SU-DHL-6 (cell line): ENCODE measurements around the gene PGLYRP1.

Experiments
- H2AFZ ChIP-seq: fragments of 200-600 bp; sonication (generic); 2 replicates; pipeline ENCODE4 v1.6.1; 2014; ENCODE audit warnings: low read depth, mild to moderate bottlenecking, moderate library complexity, mixed read lengths, antibody characterized with exemption, low read length; ENCODE audit not compliant: severe bottlenecking
- H3F3A ChIP-seq: fragments of 200-600 bp; shearing (Covaris generic); 2 replicates; pipeline ENCODE4 v1.6.0; 2016; ENCODE audit warnings: antibody characterized with exemption, mild to moderate bottlenecking; ENCODE audit not compliant: insufficient read depth
- H3K27ac ChIP-seq: fragments of 200-600 bp; sonication (generic); 2 replicates; pipeline ENCODE4 v1.5.1; 2016; ENCODE audit warnings: low read depth, mild to moderate bottlenecking, low read length, moderate library complexity, mixed read lengths
- H3K27me3 ChIP-seq: fragments of 200-600 bp; sonication (generic), shearing (Covaris generic); 2 replicates; pipeline ENCODE4 v1.6.0; 2014; ENCODE audit warnings: mild to moderate bottlenecking, low read length
- H3K36me3 ChIP-seq: fragments of 200-600 bp; sonication (generic); 2 replicates; pipeline ENCODE4 v1.6.1; 2014; ENCODE audit warnings: mild to moderate bottlenecking, low read length, mixed read lengths
- H3K4me2 ChIP-seq: fragments of 300-600, 200-600 bp; shearing (Covaris generic), sonication (generic); 2 replicates; pipeline ENCODE4 v1.6.0; 2014; ENCODE audit warnings: low read length, low read depth, mild to moderate bottlenecking; ENCODE audit not compliant: poor library complexity, severe bottlenecking
- H3K4me3 ChIP-seq: fragments of 200-600 bp; sonication (generic); 2 replicates; pipeline ENCODE4 v1.5.1; 2014; ENCODE audit warnings: antibody characterized with exemption, low read length, mild to moderate bottlenecking, mixed read lengths; ENCODE audit not compliant: insufficient read depth, poor library complexity, severe bottlenecking
- H3K79me2 ChIP-seq: fragments of 200-600 bp; sonication (generic); 2 replicates; pipeline ENCODE4 v1.6.1; 2014; ENCODE audit warnings: mild to moderate bottlenecking, low read length, moderate library complexity; ENCODE audit not compliant: insufficient read depth
- H3K9ac ChIP-seq: fragments of 200-600 bp; sonication (generic); 2 replicates; pipeline ENCODE4 v1.7.0; 2014; ENCODE audit warnings: mild to moderate bottlenecking, low read length
- H3K9me2 ChIP-seq: fragments of 200-600 bp; sonication (generic); replicated peaks from 2 replicates; pipeline ENCODE4 v1.6.1; 2014; ENCODE audit warnings: low read length; ENCODE audit not compliant: insufficient read depth
- H3K9me3 ChIP-seq: fragments of 200-600 bp; sonication (generic); 2 replicates; pipeline ENCODE4 v1.6.1; 2014; ENCODE audit warnings: low read length, mixed read lengths; ENCODE audit not compliant: insufficient read depth
- H4K20me1 ChIP-seq: fragments of 200-600 bp; sonication (generic); 2 replicates; pipeline ENCODE4 v1.6.1; 2014; ENCODE audit warnings: low read depth, mild to moderate bottlenecking, antibody characterized with exemption, low read length, moderate library complexity, mixed read lengths
- CTCF ChIP-seq: fragments of 200-600 bp; sonication (generic); IDR thresholded peaks from one replicate; pipeline ENCODE4 v1.5.1; 2017; ENCODE audit warnings: antibody characterized with exemption, mild to moderate bottlenecking, low read length, moderate library complexity; ENCODE audit not compliant: insufficient read depth, poor library complexity, severe bottlenecking
- EZH2phosphoT487 ChIP-seq: fragments of 200-600 bp; sonication (generic), shearing (Covaris generic); conservative IDR thresholded peaks from 2 replicates; pipeline ENCODE4 v1.6.1; 2018; ENCODE audit warnings: mild to moderate bottlenecking, antibody characterized with exemption, low read length, moderate library complexity, mixed read lengths

The PGLYRP1 gene

DNA sequence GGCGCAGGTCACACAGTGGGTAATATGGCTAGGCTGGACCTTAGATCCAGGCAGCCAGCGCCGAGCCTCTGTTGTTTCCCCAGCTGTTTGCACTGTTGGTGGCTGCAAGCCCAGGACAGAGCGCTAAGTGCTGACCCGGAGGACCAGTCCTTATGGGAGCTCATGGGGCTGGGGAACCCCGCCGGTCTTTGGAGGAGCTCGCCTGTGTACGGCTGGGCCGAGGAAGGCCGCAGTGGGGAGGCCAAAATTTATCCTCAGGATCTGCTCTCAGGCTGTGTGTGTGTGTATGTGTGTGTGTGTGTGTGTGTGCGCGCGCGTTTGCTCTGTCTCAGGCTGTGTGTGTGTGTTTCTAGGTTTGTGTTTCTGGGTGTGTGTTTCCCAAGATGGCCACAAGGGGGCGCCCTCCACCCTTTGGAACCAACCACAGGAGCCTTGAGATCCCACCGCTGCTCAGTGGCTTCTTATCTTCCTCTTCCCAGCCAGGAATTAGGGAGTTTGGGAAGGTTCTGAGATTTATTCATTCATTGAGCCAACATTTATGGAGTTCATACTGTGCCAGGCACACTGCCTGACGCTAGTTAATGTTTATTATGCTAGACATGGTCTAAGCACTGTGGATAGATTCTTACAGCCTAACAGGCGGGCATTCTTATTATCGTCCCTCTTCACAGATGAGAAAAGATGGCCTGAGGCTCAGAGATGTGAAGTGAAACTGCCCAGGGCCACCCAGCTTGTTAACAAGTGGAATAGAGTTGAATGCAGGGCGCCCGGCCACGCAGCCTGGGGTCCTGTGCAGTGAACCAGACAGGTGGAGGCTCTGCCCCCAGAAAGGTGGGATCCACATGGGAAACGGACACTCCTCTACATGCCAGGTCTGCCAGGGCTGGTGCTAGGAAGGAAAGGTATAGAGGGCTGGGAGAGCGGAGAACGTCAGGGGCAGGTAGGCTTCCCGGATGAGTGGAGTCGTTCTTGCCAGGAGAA is 13.0 kb downstream of the PGLYRP1 start:
- Histone ChIP-seq H3K9me2 (no peaks in the 10 kb centered on the region), H3K9ac (no peak overlapping the region), H3F3A (peaks cover 9% of the 10 kb centered on the region), H3K27me3 (no peaks in the 10 kb centered on the region), H3K36me3 (no peaks in the 10 kb centered on the region), H3K79me2 (no peaks in the 10 kb centered on the region), H3K4me3 (no peak overlapping the region), H4K20me1 (no peaks in the 10 kb centered on the region), H3K9me3 (no peaks in the 10 kb centered on the region), H3K4me2 (no peak overlapping the region), H2AFZ (no peak overlapping the region), H3K27ac (no peak overlapping the region)
- TF ChIP-seq EZH2phosphoT487 (no peak), CTCF (peak; percentile 95)

DNA sequence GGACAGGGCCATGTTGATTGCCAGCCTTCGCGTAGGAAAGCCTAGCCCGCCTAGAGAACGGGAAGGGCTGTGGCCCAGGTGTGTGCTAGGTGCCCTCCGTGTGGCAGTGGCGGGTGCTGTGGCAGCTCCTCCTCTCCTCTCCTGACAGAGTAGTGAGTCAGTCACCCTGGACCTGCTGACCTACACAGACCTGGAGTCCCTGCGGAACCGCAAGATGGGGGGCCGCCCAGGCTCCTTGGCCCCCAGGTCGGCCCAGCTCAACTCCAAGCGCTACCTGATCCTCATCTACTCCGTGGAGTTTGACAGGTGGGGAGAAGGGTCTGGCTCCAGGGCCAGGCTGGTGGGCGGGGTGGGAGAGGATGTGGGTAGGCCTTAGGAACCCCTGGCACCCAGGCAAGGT is 16.4 kb downstream of the PGLYRP1 start:
- H3K27me3 ChIP-seq = no peaks in the 10 kb centered on the region
- H3F3A ChIP-seq = 0 out of 2 replicates have a peak, but pooled peaks cover 2% of the 10 kb centered on the region
- H2AFZ ChIP-seq = no peak overlapping the region
- H3K9me3 ChIP-seq = no peaks in the 10 kb centered on the region
- no peaks in the 10 kb centered on the region for H4K20me1 ChIP-seq
- TF ChIP-seq CTCF = no peak
- TF ChIP-seq EZH2phosphoT487 = no peak
- H3K9me2 ChIP-seq = no peaks in the 10 kb centered on the region
- no peaks in the 10 kb centered on the region for H3K36me3 ChIP-seq
- H3K27ac ChIP-seq = no peak overlapping the region
- no peak overlapping the region for H3K4me3 ChIP-seq
- no peak overlapping the region for H3K9ac ChIP-seq
- no peak overlapping the region for H3K4me2 ChIP-seq
- H3K79me2 ChIP-seq = no peaks in the 10 kb centered on the region

GRCh38 chr19:46002678-46003275 is 20.1 kb downstream of the PGLYRP1 start:
- no peaks in the 10 kb centered on the region for H3K9me3 ChIP-seq
- H3K9ac ChIP-seq = no peak overlapping the region
- H3K27ac ChIP-seq = no peak overlapping the region
- no peaks in the 10 kb centered on the region for H4K20me1 ChIP-seq
- H3K4me3 ChIP-seq = no peak overlapping the region
- no peak overlapping the region for H2AFZ ChIP-seq
- no peaks in the 10 kb centered on the region for H3K9me2 ChIP-seq
- H3K36me3 ChIP-seq = no peaks in the 10 kb centered on the region
- no peaks in the 10 kb centered on the region for H3K27me3 ChIP-seq
- TF ChIP-seq EZH2phosphoT487 (no peak), CTCF (no peak)
- H3K4me2 ChIP-seq = no peak overlapping the region
- no peaks in the 10 kb centered on the region for H3K79me2 ChIP-seq
- H3F3A ChIP-seq = no peaks in the 10 kb centered on the region
